C4-2B (cell line): ENCODE measurements around the gene PRKCE.

Source experiments
- CTCF ChIP-seq: fragments of 450-650 bp; conservative IDR thresholded peaks from 2 replicates; pipeline ENCODE4 v1.5.1; 2017; ENCODE audit warnings: mild to moderate bottlenecking
- ZFX ChIP-seq: fragments of 450-650 bp; IDR thresholded peaks from 2 replicates; pipeline ENCODE4 v1.6.1; 2017

GRCh38 chr2:45963816-45964215 is 312.3 kb downstream of the PRKCE start:
- no peak for TF ChIP-seq CTCF
- TF ChIP-seq ZFX = no peak
